ENCODE measurements around the gene CADM2.
"Not testable (repeated sequence)": the region's sequence is repeated elsewhere in the genome, so short reads cannot be mapped to it uniquely, and the experiment has no call there.

Gene CADM2

GRCh38 chr3:85502148-85502875 is 543.5 kb downstream of the CADM2 start:
- DNase-seq (ENCODE audit: insufficient read length) (no peak), FAIRE-seq (no peak)
- TF ChIP-seq TAF1 (IDR thresholded peaks at IDR 0.05; ENCODE audit: borderline replicate concordance, low read depth, low read length) (no peak), POLR2AphosphoS5 (IDR thresholded peaks at IDR 0.05; ENCODE audit: low read depth, low read length) (no peak), POLR2A (IDR thresholded peaks at IDR 0.05; ENCODE audit: low read depth, low read length) (no peak)

DNA sequence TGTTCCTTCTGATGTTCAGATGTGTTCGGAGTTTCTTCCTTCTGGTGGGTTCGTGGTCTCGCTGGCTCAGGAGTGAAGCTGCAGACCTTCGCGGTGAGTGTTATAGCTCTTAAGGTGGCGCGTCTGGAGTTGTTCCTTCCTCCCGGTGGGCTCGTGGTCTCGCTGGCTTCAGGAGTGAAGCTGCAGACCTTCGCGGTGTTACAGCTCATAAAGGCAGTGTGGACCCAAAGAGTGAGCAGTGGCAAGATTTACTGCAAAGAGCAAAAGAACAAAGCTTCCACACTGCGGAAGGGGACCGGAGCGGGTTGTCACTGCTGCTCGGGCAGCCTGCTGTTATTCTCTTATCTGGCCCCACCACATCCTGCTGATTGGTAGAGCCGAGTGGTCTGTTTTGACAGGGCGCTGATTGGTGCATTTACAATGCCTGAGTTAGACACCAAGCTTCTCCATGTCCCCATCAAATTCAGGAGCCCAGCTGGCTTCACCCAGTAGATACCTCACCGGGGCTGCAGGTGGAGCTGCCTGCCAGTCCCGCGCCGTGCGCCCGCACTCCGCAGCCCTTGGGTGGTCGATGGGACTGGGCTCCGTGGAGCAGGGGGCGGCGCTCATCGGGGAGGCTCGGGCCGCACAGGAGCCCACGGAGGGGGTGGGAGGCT is 545.5 kb downstream of the CADM2 start:
- not testable (repeated sequence) for DNase-seq (ENCODE audit: insufficient read length); FAIRE-seq

DNA sequence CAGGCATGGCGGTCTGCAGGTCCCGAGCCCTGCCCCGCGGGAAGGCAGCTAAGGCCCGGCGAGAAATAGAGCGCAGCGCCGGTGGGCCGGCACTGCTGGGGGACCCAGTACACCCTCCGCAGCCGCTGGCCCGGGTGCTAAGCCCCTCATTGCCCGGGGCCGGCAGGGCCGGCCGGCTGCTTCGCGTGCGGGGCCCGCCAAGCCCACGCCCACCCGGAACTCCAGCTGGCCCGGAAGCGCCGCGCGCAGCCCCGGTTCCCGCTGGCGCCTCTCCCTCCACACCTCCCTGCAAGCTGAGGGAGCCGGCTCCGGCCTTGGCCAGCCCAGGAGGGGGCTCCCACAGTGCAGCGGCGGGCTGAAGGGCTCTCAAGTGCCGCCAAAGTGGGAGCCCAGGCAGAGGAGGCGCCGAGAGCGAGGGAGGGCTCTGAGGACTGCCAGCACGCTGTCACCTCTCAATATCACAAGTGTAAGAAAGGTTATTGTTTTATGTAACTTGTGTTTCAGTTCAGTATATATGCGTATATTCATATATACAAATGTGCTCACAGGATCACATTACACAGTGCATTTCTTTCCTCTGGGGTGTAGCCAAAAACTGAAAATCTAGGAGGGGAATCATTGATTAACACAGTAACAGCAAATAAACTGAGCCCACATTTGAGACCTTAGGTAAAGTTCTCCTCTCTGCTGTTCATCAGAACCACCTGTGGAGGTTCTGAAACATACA is 546.2 kb downstream of the CADM2 start:
- FAIRE-seq; DNase-seq (ENCODE audit: insufficient read length): not testable (repeated sequence)

DNA sequence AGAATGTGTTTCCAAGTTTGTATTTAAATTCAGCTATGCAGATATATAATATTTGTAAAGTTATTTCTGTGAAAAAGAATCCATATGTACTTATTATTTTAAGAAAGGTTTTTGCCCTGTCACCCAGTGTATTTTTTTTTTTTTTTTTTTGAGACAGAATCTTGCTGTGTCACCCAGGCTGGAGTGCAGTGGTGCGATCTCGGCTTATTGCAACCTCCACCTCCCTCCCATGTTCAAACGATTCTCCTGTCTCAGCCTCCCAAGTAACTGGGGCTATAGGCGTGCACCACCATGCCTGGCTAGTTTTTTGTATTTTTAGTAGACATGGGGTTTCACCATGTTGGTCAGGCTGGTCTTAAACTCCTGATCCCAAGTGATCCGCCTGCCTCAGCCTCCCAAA is 548.3 kb downstream of the CADM2 start:
- FAIRE-seq; DNase-seq (ENCODE audit: insufficient read length): not testable (repeated sequence)

- FAIRE-seq = no peak
- TF ChIP-seq POLR2A (IDR thresholded peaks at IDR 0.05; ENCODE audit: low read depth, low read length) (no peak), TAF1 (IDR thresholded peaks at IDR 0.05; ENCODE audit: borderline replicate concordance, low read depth, low read length) (no peak), POLR2AphosphoS5 (IDR thresholded peaks at IDR 0.05; ENCODE audit: low read depth, low read length) (no peak)
- DNase-seq (ENCODE audit: insufficient read length) = no peak
Observed at GRCh38 chr3:85508659-85509058, 549.9 kb downstream of the CADM2 start.

DNA sequence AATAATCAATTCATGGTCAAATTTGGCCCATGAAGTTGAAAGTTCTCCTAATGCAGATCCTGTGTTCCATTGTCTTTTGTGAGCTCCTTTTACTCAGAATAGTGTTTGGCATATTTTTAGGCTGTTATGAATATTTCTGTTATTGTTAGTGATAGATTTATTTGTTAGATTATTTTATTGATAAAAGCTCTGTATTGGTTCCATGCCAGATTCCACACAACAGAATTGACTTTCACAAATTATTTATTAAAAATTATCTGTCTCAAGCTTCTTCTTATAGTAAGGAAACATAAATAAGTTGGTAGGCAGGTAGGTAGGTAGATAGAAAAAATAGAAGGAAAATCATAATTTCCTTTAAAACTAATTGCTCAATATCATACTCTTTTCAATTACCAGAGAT is 557.4 kb downstream of the CADM2 start:
- FAIRE-seq = no peak
- DNase-seq (ENCODE audit: insufficient read length) = no peak

GRCh38 chr3:85524104-85524503 is 565.3 kb downstream of the CADM2 start:
- TF ChIP-seq POLR2A (IDR thresholded peaks at IDR 0.05; ENCODE audit: low read depth, low read length) (no peak), TAF1 (IDR thresholded peaks at IDR 0.05; ENCODE audit: borderline replicate concordance, low read depth, low read length) (no peak), POLR2AphosphoS5 (IDR thresholded peaks at IDR 0.05; ENCODE audit: low read depth, low read length) (no peak)
- FAIRE-seq (no peak), DNase-seq (ENCODE audit: insufficient read length) (no peak)

More for the DNA sequence above, 557.4 kb downstream of the CADM2 start:
- TF ChIP-seq POLR2A (IDR thresholded peaks at IDR 0.05; ENCODE audit: low read depth, low read length) = no peak
- no peak for TF ChIP-seq TAF1 (IDR thresholded peaks at IDR 0.05; ENCODE audit: borderline replicate concordance, low read depth, low read length)
- no peak for TF ChIP-seq POLR2AphosphoS5 (IDR thresholded peaks at IDR 0.05; ENCODE audit: low read depth, low read length)

GRCh38 chr3:85525264-85525663 is 566.5 kb downstream of the CADM2 start:
- DNase-seq (ENCODE audit: insufficient read length) = no peak
- no peak for FAIRE-seq
- TF ChIP-seq POLR2AphosphoS5 (IDR thresholded peaks at IDR 0.05; ENCODE audit: low read depth, low read length) (no peak), POLR2A (IDR thresholded peaks at IDR 0.05; ENCODE audit: low read depth, low read length) (no peak), TAF1 (IDR thresholded peaks at IDR 0.05; ENCODE audit: borderline replicate concordance, low read depth, low read length) (no peak)

DNA sequence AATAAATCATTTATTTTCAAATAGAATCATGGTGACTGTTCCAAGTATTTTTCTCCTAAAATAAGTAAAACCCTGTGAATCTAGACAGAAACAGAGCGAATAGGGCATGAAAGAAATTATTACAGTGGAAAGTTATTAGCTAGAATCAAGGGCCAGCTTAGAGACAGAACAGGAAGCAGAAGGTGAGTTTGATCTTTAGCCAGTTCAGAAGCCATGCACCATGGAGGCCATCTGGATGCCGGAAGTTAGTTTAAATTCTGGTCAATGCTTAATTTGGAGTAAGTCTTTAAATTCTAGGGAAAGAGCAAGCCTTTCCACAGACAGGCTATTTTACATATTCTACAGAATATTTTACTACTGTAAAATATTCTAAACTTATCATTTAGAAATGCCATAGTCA is 574.8 kb downstream of the CADM2 start:
- FAIRE-seq = no peak
- no peak for DNase-seq (ENCODE audit: insufficient read length)
- TF ChIP-seq POLR2A (IDR thresholded peaks at IDR 0.05; ENCODE audit: low read depth, low read length) (no peak), TAF1 (IDR thresholded peaks at IDR 0.05; ENCODE audit: borderline replicate concordance, low read depth, low read length) (no peak), POLR2AphosphoS5 (IDR thresholded peaks at IDR 0.05; ENCODE audit: low read depth, low read length) (no peak)

DNA sequence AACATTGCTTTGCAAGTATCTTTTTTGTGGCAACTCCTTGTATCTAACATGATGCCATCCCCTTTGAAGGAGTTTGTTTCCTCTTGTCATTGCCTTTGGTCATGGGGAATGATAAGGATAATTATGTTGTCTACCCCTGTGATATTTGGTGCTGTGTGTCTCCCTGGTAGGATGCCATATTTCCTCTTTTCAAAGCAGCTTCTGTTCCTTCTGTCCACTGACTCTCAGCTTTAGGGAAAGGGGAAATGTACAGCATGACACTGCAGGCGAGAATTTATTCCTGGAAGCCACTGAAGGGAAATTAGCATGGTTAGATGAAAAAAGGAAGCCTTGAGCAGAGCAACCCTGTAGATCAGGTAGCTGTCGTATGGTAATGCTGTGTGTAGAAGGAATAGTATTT is 576.7 kb downstream of the CADM2 start:
- TF ChIP-seq TAF1 (IDR thresholded peaks at IDR 0.05; ENCODE audit: borderline replicate concordance, low read depth, low read length) (no peak), POLR2A (IDR thresholded peaks at IDR 0.05; ENCODE audit: low read depth, low read length) (no peak), POLR2AphosphoS5 (IDR thresholded peaks at IDR 0.05; ENCODE audit: low read depth, low read length) (no peak)
- DNase-seq (ENCODE audit: insufficient read length) = no peak
- no peak for FAIRE-seq

GRCh38 chr3:85539232-85539631 is 580.4 kb downstream of the CADM2 start:
- TF ChIP-seq TAF1 (IDR thresholded peaks at IDR 0.05; ENCODE audit: borderline replicate concordance, low read depth, low read length) (no peak), POLR2AphosphoS5 (IDR thresholded peaks at IDR 0.05; ENCODE audit: low read depth, low read length) (no peak), POLR2A (IDR thresholded peaks at IDR 0.05; ENCODE audit: low read depth, low read length) (no peak)
- FAIRE-seq (no peak), DNase-seq (ENCODE audit: insufficient read length) (no peak)

DNA sequence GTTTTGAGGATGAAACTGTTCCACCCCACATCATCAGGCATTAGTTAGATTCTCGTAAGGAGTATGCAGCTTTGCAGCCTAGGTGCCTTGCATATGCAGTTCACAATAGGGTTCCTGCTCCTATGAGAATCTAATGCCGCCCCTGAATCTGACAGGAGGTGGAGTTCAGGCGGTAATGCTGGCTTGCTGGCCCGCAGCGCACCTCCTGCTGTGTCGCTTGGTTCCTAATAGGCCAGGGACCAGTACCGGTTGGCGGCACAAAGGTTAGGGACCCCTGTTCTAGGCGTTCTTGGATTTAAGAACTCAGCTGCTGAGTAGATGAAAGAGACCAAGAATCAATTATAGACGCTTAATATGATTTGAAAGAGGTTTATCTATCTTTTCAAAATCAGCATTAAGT is 595.4 kb downstream of the CADM2 start:
- no peak for DNase-seq (ENCODE audit: insufficient read length)
- no peak for FAIRE-seq

More for the DNA sequence above, 595.4 kb downstream of the CADM2 start:
- TF ChIP-seq TAF1 (IDR thresholded peaks at IDR 0.05; ENCODE audit: borderline replicate concordance, low read depth, low read length) = no peak
- TF ChIP-seq POLR2AphosphoS5 (IDR thresholded peaks at IDR 0.05; ENCODE audit: low read depth, low read length) = no peak
- TF ChIP-seq POLR2A (IDR thresholded peaks at IDR 0.05; ENCODE audit: low read depth, low read length) = no peak

All from GM12892 (cell line).